ENCODE data around the gene SLC31A2.
"Not testable (repeated sequence)": the region's sequence is repeated elsewhere in the genome, so short reads cannot be mapped to it uniquely, and the experiment has no call there.

The SLC31A2 gene, protein sequence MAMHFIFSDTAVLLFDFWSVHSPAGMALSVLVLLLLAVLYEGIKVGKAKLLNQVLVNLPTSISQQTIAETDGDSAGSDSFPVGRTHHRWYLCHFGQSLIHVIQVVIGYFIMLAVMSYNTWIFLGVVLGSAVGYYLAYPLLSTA

DNA sequence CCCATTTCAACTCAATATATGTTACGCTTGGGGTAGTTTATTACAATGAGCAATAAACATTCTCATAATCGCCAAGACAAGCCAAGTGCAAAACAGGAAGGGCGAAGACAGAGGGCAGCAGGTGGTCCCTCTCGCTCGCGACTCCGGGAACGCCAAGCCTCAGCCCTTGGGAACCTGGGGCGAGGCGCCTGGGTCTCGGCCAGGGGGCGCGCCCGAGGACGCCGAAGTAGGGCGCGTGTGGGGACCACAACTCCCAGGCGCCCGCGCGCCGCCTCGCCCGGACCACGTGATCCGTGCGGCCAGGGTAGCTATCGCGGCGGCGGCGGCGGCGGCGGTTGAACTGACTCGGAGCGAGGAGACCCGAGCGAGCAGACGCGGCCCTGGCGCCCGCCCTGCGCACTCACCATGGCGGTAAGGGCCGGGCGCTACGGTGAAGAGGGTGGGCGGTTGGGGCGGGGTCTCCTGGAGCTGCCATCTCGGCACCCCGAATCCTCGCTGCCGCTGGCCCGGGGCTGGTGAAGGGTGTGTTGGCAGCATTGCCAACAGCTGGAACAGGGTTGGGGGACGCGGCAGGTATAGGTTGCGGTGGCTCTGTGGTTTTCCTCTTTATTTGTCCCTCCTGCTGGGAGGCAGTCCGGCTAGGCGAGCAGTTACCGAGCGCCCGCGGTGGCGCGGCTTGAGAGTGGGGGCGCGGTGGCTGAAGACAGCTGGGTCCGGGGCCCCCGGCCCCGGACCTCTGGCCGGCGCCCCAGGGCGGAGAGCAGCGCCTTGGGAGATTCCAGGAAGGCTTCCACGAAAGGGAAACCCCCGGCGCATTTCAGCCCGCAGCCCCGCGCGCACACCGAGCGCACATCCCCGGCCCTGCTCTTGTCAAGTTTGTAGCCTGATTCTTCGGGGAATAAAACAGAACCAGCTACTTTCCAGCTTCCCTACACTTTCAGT lies at the start of gene SLC31A2:
TSS of gene SLC31A2 (plus strand) at position 338 of the 942 bp plus-strand sequence. CDS start at position 406, 68 bp downstream.
- peak; percentile 79 to 88 for DNase-seq (ENCODE audit: low read depth in 2 of 2)

DNA sequence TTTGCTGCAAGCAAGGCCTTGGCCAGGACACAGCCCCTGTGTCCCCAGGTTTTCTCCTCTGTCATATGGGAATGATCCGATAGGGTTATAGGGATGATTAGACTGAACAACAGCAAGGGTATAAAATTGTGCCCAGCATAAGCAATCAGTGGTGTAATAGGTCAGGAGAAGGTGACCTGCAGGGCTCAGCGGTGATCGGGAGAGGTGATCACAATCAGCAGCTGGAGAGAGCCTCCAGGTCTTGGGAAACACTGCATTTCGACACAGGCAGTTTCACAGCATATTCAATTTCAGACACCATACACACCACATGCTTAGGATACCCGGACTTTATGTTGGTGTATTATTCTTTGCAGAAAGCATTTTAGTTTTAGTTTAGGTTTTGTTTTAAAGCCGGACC lies 45.5 kb upstream of the SLC31A2 start:
- DNase-seq (ENCODE audit: low read depth in 2 of 2) = not testable (repeated sequence)

DNA sequence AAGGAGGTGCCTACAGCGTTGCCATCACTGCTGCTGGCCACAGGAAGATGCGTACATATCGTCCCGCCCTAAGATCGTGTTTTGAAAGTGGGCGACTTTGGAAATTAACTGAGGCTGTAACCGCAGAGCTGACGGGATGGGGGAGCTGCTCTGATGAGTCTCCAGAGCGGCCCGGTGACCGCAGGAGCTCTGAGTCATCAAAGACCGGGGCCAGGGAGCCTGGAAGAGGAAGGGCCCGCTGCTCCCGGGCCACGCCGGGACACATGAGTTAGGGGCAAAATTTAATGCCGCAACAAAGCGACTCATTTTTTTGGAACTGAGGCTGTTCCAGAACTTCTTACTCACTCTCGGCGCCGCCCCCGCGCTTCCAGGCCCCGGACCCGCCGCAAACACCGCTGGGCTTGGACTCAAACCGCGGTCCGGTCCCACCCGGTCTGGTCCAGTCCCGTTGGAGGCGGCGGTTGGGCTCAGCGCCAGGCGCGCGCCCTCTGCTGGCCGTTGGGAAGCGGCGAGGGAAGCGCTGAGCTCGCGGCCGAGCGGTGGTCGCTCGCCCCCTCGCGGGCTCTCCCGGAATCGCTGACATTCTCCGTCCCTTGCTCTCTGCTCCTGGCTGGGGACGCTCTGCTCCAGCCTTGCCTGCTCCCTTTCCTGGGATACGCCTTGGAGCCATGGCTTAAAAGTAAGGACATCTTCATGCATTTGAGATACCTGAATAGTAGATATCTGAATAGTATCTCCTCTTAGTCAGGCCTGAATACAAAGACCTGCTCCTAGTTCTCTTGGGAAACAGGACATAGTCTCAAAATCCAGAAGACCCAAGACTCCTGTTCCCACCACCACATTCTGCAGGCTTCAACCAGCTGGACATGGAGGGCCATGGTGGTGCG lies 39.5 kb upstream of the SLC31A2 start:
- not testable (repeated sequence) for DNase-seq (ENCODE audit: low read depth in 2 of 2)

DNA sequence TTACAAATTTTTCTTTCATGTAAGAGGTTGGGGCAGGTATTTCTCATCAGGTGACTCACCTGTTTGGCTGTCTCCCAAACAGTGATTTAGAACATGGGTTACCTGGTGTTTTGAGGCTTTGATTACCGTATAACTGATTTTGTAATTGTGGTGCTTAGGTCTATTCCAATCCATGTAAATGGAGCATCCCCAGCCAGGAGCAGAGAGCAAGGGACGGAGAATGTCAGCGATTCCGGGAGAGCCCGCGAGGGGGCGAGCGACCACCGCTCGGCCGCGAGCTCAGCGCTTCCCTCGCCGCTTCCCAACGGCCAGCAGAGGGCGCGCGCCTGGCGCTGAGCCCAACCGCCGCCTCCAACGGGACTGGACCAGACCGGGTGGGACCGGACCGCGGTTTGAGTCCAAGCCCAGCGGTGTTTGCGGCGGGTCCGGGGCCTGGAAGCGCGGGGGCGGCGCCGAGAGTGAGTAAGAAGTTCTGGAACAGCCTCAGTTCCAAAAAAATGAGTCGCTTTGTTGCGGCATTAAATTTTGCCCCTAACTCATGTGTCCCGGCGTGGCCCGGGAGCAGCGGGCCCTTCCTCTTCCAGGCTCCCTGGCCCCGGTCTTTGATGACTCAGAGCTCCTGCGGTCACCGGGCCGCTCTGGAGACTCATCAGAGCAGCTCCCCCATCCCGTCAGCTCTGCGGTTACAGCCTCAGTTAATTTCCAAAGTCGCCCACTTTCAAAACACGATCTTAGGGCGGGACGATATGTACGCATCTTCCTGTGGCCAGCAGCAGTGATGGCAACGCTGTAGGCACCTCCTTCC lies 37.9 kb upstream of the SLC31A2 start:
- not testable (repeated sequence) for DNase-seq (ENCODE audit: low read depth in 2 of 2)

DNA sequence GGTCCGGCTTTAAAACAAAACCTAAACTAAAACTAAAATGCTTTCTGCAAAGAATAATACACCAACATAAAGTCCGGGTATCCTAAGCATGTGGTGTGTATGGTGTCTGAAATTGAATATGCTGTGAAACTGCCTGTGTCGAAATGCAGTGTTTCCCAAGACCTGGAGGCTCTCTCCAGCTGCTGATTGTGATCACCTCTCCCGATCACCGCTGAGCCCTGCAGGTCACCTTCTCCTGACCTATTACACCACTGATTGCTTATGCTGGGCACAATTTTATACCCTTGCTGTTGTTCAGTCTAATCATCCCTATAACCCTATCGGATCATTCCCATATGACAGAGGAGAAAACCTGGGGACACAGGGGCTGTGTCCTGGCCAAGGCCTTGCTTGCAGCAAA lies 32.0 kb upstream of the SLC31A2 start:
- not testable (repeated sequence) for DNase-seq (ENCODE audit: low read depth in 2 of 2)

DNA sequence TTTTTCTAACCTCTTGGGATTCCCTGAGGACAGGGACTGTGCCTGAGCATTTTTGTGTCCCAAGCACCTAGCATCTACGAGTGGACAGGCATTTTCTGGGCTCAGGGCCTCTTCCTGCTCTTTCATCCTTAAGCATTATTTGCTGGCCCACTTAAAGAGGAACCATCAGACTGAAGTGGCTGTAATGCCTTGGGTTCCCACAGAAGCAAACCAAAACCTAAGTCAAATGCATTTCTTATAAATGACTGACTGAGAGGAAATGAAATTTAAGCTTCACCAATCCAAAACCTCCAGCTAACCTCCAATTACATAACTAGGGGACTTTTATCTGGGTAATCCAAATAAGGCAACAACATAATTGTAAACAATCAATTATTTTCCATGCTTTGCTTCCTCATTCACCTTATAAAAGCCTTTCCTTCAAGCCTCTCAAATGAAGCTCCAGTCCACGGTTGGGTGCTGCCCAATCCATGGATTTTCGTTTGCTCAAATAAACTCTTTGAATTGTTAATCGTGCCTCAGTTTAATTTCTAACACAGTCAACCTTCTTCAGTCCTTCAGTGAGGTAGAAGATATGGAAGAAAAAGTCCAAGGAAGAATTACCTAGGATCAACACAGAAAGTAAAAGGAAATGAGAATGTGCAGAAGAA lies 25.3 kb upstream of the SLC31A2 start:
- no peak for DNase-seq (ENCODE audit: low read depth in 2 of 2)

DNA sequence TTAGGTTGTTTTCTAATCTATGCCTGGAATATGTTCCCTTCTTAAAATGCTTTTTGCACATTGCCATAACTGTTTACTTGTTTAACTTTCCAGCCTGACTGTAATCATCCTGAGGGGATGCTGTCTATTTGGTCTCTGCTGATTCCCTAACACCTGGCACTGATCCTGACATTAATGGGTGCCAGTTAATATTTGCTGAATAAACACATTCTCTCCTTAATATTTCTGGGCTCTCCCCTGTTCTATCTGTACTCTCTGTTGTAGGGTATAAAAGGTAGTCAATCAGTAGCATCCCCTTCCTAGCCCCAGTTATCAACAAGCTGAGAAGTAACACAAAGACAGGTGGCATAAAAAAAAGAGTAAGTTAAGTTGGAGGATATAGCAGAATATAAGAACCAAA lies 21.3 kb upstream of the SLC31A2 start:
- DNase-seq (ENCODE audit: low read depth in 2 of 2) = no peak

DNA sequence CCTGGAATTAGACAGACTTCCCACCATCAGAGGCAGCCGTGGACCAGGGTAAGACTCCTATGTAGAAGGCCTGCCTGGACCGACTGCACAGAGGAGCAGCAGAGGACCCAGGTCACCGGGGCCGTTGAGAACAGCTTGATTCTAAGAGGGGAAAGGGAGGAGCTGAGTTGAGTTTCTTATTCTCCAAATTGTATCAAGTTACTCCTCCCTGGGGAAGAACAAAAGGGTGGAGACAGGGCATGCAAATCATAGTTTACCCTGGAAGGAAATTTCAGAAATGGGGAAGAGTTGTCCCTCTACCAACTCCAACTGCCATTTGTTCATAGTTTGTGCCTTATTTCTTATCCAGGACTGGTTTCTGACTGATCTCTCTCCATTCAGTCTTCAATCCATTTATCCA lies 20.9 kb upstream of the SLC31A2 start:
- no peak for DNase-seq (ENCODE audit: low read depth in 2 of 2)

DNA sequence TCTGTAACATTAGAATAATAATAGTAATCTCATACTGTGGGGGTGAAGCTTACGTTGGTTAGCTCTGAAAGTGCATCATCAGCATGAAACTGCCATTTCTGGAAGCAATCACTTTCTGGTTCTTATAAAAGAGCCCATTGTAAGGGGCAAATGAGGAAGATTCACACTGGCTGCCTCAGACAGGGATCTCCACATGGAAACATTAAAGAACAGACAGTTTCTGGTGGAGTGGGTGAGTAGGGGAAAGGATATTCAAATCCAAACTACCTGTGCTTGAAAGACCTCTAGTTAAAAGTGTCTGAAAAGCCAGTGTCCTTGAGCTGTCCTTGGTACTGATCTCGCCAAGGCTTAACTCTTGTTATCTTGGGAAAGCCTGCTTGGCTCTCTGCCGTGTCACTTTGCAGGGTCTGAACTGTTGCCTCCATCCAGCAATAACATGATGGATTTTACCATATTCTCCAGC lies 19.1 kb upstream of the SLC31A2 start:
- DNase-seq (ENCODE audit: low read depth in 2 of 2) = no peak

DNA sequence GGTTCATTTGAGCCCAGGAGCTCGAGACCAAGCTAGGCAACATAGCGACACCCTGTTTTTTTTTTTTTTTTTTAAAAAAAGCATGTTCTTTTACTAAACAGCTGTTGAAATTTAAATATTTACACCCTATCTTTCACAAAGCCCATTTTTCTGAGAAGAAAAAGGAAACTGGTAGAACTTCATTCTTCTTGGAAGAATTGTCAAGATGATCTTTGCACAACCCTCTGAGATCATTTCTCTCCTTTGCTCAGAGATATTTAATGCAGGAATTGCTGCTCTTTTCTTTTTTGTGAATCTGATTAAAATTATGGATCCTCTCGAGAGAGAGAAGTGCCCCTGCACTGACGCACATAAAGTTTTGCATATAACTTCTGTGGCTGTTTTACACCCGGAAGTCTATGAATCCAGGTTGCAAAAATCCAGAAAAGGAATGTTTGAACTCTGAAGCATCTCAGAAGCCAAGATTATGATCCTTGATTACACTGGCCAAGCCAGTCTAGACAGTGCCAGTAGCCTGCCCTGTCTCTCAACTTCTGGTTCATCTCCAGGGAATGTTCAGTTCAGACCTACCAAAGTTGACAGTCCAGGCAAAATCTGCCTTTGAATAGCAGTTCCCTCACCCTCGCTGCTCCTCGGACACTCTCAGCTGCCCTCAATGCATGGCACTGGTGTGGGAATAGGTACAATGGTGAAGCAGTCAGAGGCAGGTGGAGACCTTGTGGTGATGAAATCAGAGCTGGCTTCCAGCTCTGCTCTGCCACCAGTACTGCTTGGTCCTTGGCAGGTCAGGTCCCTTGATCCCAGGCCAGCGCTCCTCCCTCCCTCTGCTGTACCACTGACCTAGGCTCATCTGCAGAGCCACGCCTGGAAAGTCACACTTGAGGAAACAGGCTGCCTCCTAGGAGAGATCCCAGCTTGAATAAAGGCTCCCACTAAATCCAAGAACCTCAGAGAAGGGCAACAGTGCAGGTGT lies 13.3 kb upstream of the SLC31A2 start:
- no peak for DNase-seq (ENCODE audit: low read depth in 2 of 2)

DNA sequence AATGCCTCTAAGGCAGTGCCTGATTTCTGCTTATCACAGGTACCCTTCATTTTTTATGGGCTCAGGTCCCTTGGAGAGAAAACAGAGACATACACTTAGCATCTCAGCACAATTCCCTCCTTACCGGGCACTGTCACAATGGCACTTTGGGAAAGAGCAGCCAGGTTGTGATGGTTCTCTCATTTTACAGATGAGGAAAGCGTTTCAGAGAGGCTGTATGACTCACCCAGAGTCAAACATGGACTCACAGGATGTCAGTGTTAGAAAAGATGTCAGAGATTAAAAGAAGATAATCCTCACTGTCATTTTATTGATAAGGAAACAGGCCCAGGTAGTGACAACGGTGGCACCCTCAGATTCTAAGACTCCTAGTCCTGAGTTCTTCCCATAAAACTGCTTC lies 12.0 kb upstream of the SLC31A2 start:
- no peak for DNase-seq (ENCODE audit: low read depth in 2 of 2)

DNA sequence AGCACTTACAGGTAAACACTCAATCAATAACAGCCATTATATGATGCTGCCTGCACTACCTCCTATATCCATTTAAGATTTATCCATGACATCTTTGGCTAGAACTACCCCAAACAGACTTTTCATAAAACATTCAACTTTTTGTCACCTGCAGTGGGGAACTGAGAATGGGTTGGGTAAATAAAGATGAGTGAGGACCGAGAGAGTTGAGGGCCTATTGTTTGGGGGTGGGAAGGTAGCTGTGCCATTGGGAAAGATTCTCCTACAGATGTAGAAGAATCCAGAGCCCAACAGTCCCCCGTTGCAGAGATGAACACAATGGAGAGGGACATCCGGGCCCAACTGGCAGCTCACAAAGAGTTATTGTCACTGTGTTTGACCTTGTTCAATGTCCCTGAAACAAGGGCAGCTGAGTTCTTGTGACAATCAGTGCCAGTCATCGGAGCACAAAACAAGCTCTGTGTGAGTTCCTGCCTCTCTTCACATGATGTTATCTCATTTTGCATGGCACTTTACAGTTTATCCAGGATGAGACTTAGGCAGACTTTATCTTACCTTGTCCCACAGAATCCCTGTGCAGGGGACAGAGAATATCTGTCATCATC lies 11.5 kb upstream of the SLC31A2 start:
- no peak for DNase-seq (ENCODE audit: low read depth in 2 of 2)

DNA sequence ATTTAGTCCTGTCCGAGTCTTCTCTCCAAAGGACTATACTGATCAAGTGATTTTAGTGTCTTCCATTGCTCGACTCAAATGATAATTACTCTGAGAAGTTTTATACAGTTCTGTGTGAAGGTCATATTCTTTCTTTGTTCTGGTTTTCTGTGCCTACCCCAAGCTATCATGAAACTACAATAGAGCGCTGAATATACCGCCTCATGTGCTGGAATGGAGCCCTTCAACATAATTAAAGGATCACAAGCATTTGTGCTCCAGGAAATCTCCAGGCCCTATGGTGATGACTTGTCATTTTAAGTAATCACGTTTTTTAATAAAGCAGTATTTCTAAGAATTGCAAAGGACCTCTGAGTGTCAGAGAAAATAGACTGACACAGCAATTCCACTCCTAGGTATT lies 10.9 kb upstream of the SLC31A2 start:
- no peak for DNase-seq (ENCODE audit: low read depth in 2 of 2)

DNA sequence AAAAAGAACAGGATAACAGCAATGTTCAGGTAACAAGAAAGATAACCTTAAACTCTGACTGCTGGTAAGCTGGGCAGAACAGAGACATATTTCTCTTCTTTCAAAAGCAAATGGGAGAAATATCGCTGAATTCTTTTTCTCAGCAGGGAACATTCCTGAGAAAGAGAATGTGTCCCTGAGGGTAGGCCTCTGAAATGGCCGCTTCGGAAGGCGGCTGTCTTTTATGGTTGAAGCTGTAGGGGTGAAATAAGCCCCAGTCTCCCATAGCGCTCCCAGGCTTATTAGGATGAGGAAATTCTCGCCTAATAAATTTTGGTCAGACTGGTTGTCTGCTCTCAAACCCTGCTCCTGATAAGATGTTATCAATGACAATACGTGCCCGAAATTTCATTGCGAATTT lies 9.9 kb upstream of the SLC31A2 start:
- DNase-seq (ENCODE audit: low read depth in 2 of 2) = not testable (repeated sequence)

DNA sequence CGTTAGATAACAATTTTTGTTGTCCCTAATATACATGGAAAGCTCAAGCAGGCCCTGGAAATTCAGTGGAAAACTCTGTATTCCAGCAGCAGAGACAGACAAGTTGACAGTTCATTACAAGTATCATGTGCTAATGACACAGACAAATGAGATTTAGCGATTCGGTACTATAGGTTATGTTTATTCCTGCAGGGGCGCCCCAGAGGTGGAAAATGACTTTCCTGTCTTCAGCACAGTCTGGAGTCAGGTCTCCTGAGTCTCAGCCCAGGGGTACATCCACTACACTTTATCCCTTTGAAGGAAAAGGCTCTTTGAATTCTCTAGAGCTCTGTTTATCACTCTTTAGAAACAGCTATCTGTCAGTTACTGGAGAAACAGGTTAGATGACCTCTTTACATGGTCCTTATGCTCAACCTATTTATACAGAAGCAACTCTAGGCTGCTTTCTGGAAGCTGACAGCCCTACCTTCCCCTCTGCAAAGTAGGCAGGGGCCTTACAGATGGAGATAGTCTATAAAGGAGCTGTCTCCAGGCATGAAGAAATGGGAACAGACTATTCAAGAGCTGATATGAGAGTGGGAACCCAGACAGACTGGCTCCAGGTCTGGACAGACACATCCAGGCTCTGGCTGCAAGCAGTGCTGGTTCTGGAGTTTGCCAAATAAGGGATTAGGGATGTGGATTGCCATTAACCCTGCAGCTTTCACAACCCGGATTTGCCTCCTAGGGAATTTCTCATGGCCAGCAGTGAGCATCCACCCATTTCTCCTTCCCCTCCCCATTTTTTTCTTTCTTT lies 7.2 kb upstream of the SLC31A2 start:
- no peak for DNase-seq (ENCODE audit: low read depth in 2 of 2)

DNA sequence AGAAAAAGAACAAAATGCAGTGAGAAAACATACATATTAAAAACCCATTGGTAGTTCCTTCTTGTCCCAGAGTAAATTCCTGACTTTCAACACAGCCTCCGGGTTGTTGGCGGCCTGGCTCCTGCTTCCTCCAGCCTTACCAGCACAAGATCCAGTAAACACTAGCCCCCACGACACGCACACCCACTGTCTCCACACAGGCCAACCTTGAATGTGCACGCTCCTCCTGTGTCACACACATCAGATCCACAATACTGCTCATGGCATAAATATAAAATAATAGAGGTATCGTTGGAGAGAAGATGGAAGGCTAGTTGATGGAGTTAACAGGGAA lies 2.5 kb upstream of the SLC31A2 start:
- no peak for DNase-seq (ENCODE audit: low read depth in 2 of 2)

DNA sequence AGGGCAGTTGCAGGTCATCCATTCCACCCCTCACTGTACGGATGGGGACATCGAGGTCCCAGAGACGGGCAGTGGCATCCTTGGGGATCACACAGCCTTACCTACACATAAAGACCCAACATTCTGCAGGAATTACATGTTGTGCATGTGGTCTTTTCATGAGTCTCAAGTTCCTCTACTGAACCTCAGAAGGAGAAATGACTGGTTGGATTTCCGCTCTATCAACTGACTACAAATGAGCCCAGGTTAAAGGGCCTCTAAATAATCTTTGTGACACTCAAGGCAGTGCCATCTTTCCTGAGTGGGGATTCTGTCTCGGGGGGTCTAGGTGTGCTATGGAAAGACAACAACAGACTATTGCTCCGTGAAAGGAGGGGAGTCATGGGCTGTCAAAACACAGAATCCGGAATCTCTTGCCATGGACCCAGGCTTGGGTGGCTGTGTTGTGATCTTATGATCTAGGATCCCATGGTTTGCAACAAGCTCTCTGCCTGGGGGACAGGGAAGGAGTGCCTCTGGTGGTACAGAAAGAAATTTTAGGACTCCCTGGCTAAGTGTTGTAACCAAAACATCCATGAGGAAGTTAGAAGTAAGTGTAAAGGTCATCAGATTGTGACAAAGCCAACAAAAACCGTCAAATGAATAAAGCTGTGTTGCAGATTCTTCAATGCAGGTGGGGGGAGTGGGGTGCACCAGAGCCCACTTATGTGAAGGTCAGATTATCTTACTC lies 1.9 kb upstream of the SLC31A2 start:
- DNase-seq (ENCODE audit: low read depth in 2 of 2) = no peak

DNA sequence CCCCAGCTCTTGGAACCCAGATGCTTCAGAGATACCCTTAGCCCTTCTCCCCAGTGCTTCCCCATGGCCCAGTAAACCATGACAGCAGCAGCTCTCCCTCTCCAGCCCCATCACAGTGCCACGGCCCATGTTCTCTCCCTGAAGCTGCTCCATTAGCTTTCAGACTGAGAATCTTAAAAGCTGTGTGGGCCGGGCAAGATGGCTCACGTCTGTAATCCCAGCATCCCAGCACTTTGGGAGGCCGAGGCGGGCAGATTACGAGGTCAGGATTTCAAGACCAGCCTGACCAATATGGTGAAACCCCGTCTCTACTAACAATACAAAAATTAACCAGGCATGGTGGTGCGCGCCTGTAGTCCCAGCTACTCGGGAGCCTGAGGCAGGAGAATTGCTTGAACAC lies 1.2 kb upstream of the SLC31A2 start:
- DNase-seq (ENCODE audit: low read depth in 2 of 2) = not testable (repeated sequence)

All from activated CD4-positive, alpha-beta T cell treated with anti-CD3 and anti-CD28 coated beads for 24 hours (primary cell).